AG09309 (cell line): ENCODE measurements around the gene ARRB2.
A peak's percentile ranks its signal among the peaks of the same experiment; 100 is the strongest.

Experiments used
- DNase-seq: peaks from one replicate; pipeline ENCODE4 v3.0.0-alpha.2; 2010; ENCODE audit warnings: low read depth
- H3K4me3 ChIP-seq: 2 replicates; pipeline ENCODE4 v1.5.1; 2011; ENCODE audit warnings: mild to moderate bottlenecking, low read depth, low read length, moderate library complexity; ENCODE audit not compliant: control insufficient read depth
- CTCF ChIP-seq: IDR thresholded peaks from 2 replicates; pipeline ENCODE4 v1.5.1; 2011; ENCODE audit warnings: mild to moderate bottlenecking, low read depth, low read length, inconsistent platforms; ENCODE audit not compliant: insufficient read depth, control insufficient read depth; ENCODE audit errors: missing control alignments

ARRB2 gene

GRCh38 chr17:4709794-4710692 is at the start of gene ARRB2:
ARRB2 (plus strand) TSS chr17:4710632; CDS start chr17:4710722, 90 bp downstream.
- peak within 1 kb of the TSS; percentile 74 for H3K4me3 ChIP-seq
- DNase-seq, result peak; percentile 84
- TF ChIP-seq CTCF, result peak; percentile 70

- no peak overlapping the region for H3K4me3 ChIP-seq
- TF ChIP-seq CTCF, result no peak
- DNase-seq, result no peak
Observed at GRCh38 chr17:4663711-4664110, 46.7 kb upstream of the ARRB2 start.

GRCh38 chr17:4664230-4664629 is 46.2 kb upstream of the ARRB2 start:
- DNase-seq, result no peak
- TF ChIP-seq CTCF, result no peak
- no peak overlapping the region for H3K4me3 ChIP-seq

GRCh38 chr17:4665027-4665426 is 45.4 kb upstream of the ARRB2 start:
- TF ChIP-seq CTCF, result no peak
- DNase-seq, result no peak
- H3K4me3 ChIP-seq, result no peak overlapping the region

- no peak for TF ChIP-seq CTCF
- no peak for DNase-seq
- no peak overlapping the region for H3K4me3 ChIP-seq
Observed at GRCh38 chr17:4666296-4666695, 44.1 kb upstream of the ARRB2 start.

- TF ChIP-seq CTCF, result no peak
- DNase-seq, result no peak
- H3K4me3 ChIP-seq, result no peak overlapping the region
Observed at GRCh38 chr17:4667166-4667565, 43.3 kb upstream of the ARRB2 start.
